MG63 (cell line): ENCODE measurements around the gene NFAT5. TPM values are rescaled to one million over a fixed set of nuclear protein-coding genes. Genes with fewer than 3 reads are reported as not detected.
"Not testable (repeated sequence)": the region's sequence is repeated elsewhere in the genome, so short reads cannot be mapped to it uniquely, and the experiment has no call there.

Experiments
- DNase-seq: peaks from one replicate; pipeline ENCODE4 v3.0.0-alpha.2; 2020
- H3K27me3 ChIP-seq: fragments of 250-450 bp; sonication (Bioruptor Pico); 2 replicates; pipeline ENCODE4 v1.5.1; 2020; ENCODE audit warnings: mild to moderate bottlenecking, moderate library complexity
- H3K36me3 ChIP-seq: fragments of 250-450 bp; sonication (Bioruptor Pico); 2 replicates; pipeline ENCODE4 v1.5.1; 2020; ENCODE audit warnings: mild to moderate bottlenecking, moderate library complexity
- H3K4me3 ChIP-seq: fragments of 250-450 bp; sonication (Bioruptor Pico); 2 replicates; pipeline ENCODE4 v1.5.1; 2020; ENCODE audit warnings: mild to moderate bottlenecking, moderate library complexity
- H3K9me3 ChIP-seq: fragments of 250-450 bp; sonication (Bioruptor Pico); 2 replicates; pipeline ENCODE4 v1.5.1; 2020; ENCODE audit warnings: mild to moderate bottlenecking, moderate library complexity
- total RNA-seq: library from RNA; depleted of rRNA; stranded (reverse); fragments of >200 nt; shearing (Covaris generic); gene quantifications from 2 replicates; pipeline ENCODE4 v1.2.3, GENCODE V29; 2014; ENCODE audit warnings: low replicate concordance

Gene NFAT5
- total RNA-seq, 1 experiment from 2014 or later, result 1.2 TPM

GRCh38 chr16:69537706-69538080 lies 28.1 kb upstream of the NFAT5 start:
- Histone ChIP-seq H3K27me3 (no peaks in the 10 kb centered on the region), H3K9me3 (no peaks in the 10 kb centered on the region)

GRCh38 chr16:69538808-69539207 lies 27.0 kb upstream of the NFAT5 start:
- H3K27me3 ChIP-seq, result no peaks in the 10 kb centered on the region
- DNase-seq, result no peak
- H3K4me3 ChIP-seq, result no peak overlapping the region
- H3K36me3 ChIP-seq, result no peaks in the 10 kb centered on the region
- no peaks in the 10 kb centered on the region for H3K9me3 ChIP-seq

More at GRCh38 chr16:69537706-69538080, 28.1 kb upstream of the NFAT5 start:
- no peak for DNase-seq
- no peak overlapping the region for H3K4me3 ChIP-seq
- H3K36me3 ChIP-seq, result no peaks in the 10 kb centered on the region

- Histone ChIP-seq H3K9me3 (no peaks in the 10 kb centered on the region), H3K27me3 (no peaks in the 10 kb centered on the region), H3K36me3 (no peaks in the 10 kb centered on the region), H3K4me3 (no peak overlapping the region)
- DNase-seq, result peak; percentile 10
These were observed 22.8 kb upstream of the NFAT5 start for GRCh38 chr16:69542974-69543373.

- Histone ChIP-seq H3K36me3 (no peaks in the 10 kb centered on the region), H3K4me3 (no peak overlapping the region), H3K9me3 (no peaks in the 10 kb centered on the region), H3K27me3 (no peaks in the 10 kb centered on the region)
- DNase-seq, result no peak
These were observed 21.7 kb upstream of the NFAT5 start for GRCh38 chr16:69544088-69544487.

- not testable (repeated sequence) for H3K4me3 ChIP-seq, H3K9me3 ChIP-seq, H3K36me3 ChIP-seq, H3K27me3 ChIP-seq, DNase-seq
These were observed 19.1 kb upstream of the NFAT5 start for GRCh38 chr16:69546663-69547062.

- Histone ChIP-seq H3K4me3 (no peak overlapping the region), H3K9me3 (no peaks in the 10 kb centered on the region), H3K27me3 (no peaks in the 10 kb centered on the region), H3K36me3 (no peaks in the 10 kb centered on the region)
- DNase-seq, result no peak
These were observed 12.4 kb upstream of the NFAT5 start for GRCh38 chr16:69553332-69553731.

GRCh38 chr16:69554495-69554894 lies 11.3 kb upstream of the NFAT5 start:
- DNase-seq, result no peak
- H3K36me3 ChIP-seq, result no peaks in the 10 kb centered on the region
- H3K27me3 ChIP-seq, result no peaks in the 10 kb centered on the region
- H3K9me3 ChIP-seq, result no peaks in the 10 kb centered on the region
- no peak overlapping the region for H3K4me3 ChIP-seq

GRCh38 chr16:69555437-69555836 lies 10.3 kb upstream of the NFAT5 start:
- Histone ChIP-seq H3K27me3 (no peaks in the 10 kb centered on the region), H3K36me3 (no peaks in the 10 kb centered on the region), H3K4me3 (no peak overlapping the region), H3K9me3 (no peaks in the 10 kb centered on the region)
- no peak for DNase-seq

GRCh38 chr16:69555867-69556266 lies 9.9 kb upstream of the NFAT5 start:
- H3K9me3 ChIP-seq, result no peaks in the 10 kb centered on the region
- DNase-seq, result no peak
- H3K4me3 ChIP-seq, result no peak overlapping the region
- H3K27me3 ChIP-seq, result no peaks in the 10 kb centered on the region
- H3K36me3 ChIP-seq, result no peaks in the 10 kb centered on the region

GRCh38 chr16:69559164-69559563 lies 6.6 kb upstream of the NFAT5 start:
- Histone ChIP-seq H3K9me3 (no peaks in the 10 kb centered on the region), H3K27me3 (no peaks in the 10 kb centered on the region), H3K36me3 (no peaks in the 10 kb centered on the region), H3K4me3 (no peak overlapping the region)
- no peak for DNase-seq

- not testable (repeated sequence) for H3K4me3 ChIP-seq, H3K9me3 ChIP-seq, DNase-seq, H3K27me3 ChIP-seq, H3K36me3 ChIP-seq
These were observed 4.4 kb upstream of the NFAT5 start for GRCh38 chr16:69561367-69561766.

GRCh38 chr16:69561901-69562300 lies 3.9 kb upstream of the NFAT5 start:
- H3K4me3 ChIP-seq, result no peak overlapping the region
- DNase-seq, result no peak
- no peaks in the 10 kb centered on the region for H3K27me3 ChIP-seq
- H3K9me3 ChIP-seq, result no peaks in the 10 kb centered on the region
- H3K36me3 ChIP-seq, result no peaks in the 10 kb centered on the region

GRCh38 chr16:69562813-69563212 lies 3.0 kb upstream of the NFAT5 start:
- no peaks in the 10 kb centered on the region for H3K27me3 ChIP-seq

GRCh38 chr16:69563605-69564580 lies 1.9 kb upstream of the NFAT5 start:
- Histone ChIP-seq H3K9me3 (no peaks in the 10 kb centered on the region), H3K4me3 (no peak overlapping the region), H3K36me3 (peaks cover 6% of the 10 kb centered on the region), H3K27me3 (no peaks in the 10 kb centered on the region)
- no peak for DNase-seq

More at GRCh38 chr16:69562813-69563212, 3.0 kb upstream of the NFAT5 start:
- Histone ChIP-seq H3K36me3 (no peaks in the 10 kb centered on the region), H3K9me3 (no peaks in the 10 kb centered on the region), H3K4me3 (no peak overlapping the region)
- no peak for DNase-seq

GRCh38 chr16:69564845-69565670 lies 708 bp upstream of the NFAT5 start:
- Histone ChIP-seq H3K36me3 (peaks cover 15% of the 10 kb centered on the region), H3K4me3 (peak overlapping the region; percentile 78), H3K27me3 (no peaks in the 10 kb centered on the region), H3K9me3 (no peaks in the 10 kb centered on the region)
- no peak for DNase-seq

GRCh38 chr16:69566240-69566980 lies 644 bp downstream of the NFAT5 start:
- DNase-seq, result peak; percentile 49
- H3K36me3 ChIP-seq, result peaks cover 15% of the 10 kb centered on the region
- H3K4me3 ChIP-seq, result peak overlapping the region; percentile 78
- H3K27me3 ChIP-seq, result no peaks in the 10 kb centered on the region
- no peaks in the 10 kb centered on the region for H3K9me3 ChIP-seq
